ENCODE measurements around the gene MCTP1. TPM values are rescaled to one million over a fixed set of nuclear protein-coding genes. Genes with fewer than 3 reads are reported as not detected.

Gene MCTP1
- polyA plus RNA-seq, 1 donor from 2014 or later = 1.9 TPM

- Histone ChIP-seq H3K4me3 (ENCODE audit: low read length) (no peak overlapping the region), H3K4me2 (ENCODE audit: low read length) (no peak overlapping the region), H3K9me2 (ENCODE audit: insufficient read depth, low read length) (no peaks in the 10 kb centered on the region), H3K9ac (ENCODE audit: low read length) (no peak overlapping the region), H3K79me2 (replicated peaks; ENCODE audit: insufficient read depth, low read length) (no peaks in the 10 kb centered on the region), H3K9me3 (ENCODE audit: low read length) (no peaks in the 10 kb centered on the region), H2AFZ (ENCODE audit: low read depth, low read length) (no peak overlapping the region), H3F3A (ENCODE audit: insufficient read depth, low read length, poor library complexity, severe bottlenecking) (no peaks in the 10 kb centered on the region), H4K20me1 (ENCODE audit: insufficient read depth) (no peaks in the 10 kb centered on the region), H3K27ac (ENCODE audit: low read length) (no peak overlapping the region), H3K36me3 (ENCODE audit: insufficient read depth, low read length) (no peaks in the 10 kb centered on the region), H3K27me3 (ENCODE audit: insufficient read depth, low read depth, low read length) (no peaks in the 10 kb centered on the region)
- no peak for TF ChIP-seq EP300 (conservative IDR thresholded peaks at IDR 0.05; ENCODE audit: poor library complexity, severe bottlenecking)
- TF ChIP-seq POLR2AphosphoS5 (IDR thresholded peaks at IDR 0.05) = no peak
- TF ChIP-seq TAF1 (IDR thresholded peaks at IDR 0.05; ENCODE audit: low read depth) = no peak
These were observed 129.0 kb downstream of the MCTP1 start for GRCh38 chr5:95155888-95156287.

GRCh38 chr5:95153511-95153910 lies 131.4 kb downstream of the MCTP1 start:
- Histone ChIP-seq H3K27ac (ENCODE audit: low read length) (no peak overlapping the region), H3K36me3 (ENCODE audit: insufficient read depth, low read length) (no peaks in the 10 kb centered on the region), H3K9me2 (ENCODE audit: insufficient read depth, low read length) (no peaks in the 10 kb centered on the region), H3K79me2 (replicated peaks; ENCODE audit: insufficient read depth, low read length) (no peaks in the 10 kb centered on the region), H2AFZ (ENCODE audit: low read depth, low read length) (no peak overlapping the region), H3K4me2 (ENCODE audit: low read length) (no peak overlapping the region), H3K27me3 (ENCODE audit: insufficient read depth, low read depth, low read length) (no peaks in the 10 kb centered on the region), H4K20me1 (ENCODE audit: insufficient read depth) (no peaks in the 10 kb centered on the region), H3F3A (ENCODE audit: insufficient read depth, low read length, poor library complexity, severe bottlenecking) (no peaks in the 10 kb centered on the region), H3K4me3 (ENCODE audit: low read length) (no peak overlapping the region), H3K9ac (ENCODE audit: low read length) (no peak overlapping the region), H3K9me3 (ENCODE audit: low read length) (no peaks in the 10 kb centered on the region)
- TF ChIP-seq POLR2AphosphoS5 (IDR thresholded peaks at IDR 0.05) (no peak), MXI1 (conservative IDR thresholded peaks at IDR 0.05; ENCODE audit: poor library complexity, severe bottlenecking) (no peak), EP300 (conservative IDR thresholded peaks at IDR 0.05; ENCODE audit: poor library complexity, severe bottlenecking) (no peak), SMC3 (conservative IDR thresholded peaks at IDR 0.05; ENCODE audit: poor library complexity) (no peak), EZH2 (IDR thresholded peaks at IDR 0.05; ENCODE audit: borderline replicate concordance, insufficient read depth, low read length, poor library complexity, severe bottlenecking) (no peak), RAD21 (conservative IDR thresholded peaks at IDR 0.05) (no peak)
- TF ChIP-seq, protein P1, sequence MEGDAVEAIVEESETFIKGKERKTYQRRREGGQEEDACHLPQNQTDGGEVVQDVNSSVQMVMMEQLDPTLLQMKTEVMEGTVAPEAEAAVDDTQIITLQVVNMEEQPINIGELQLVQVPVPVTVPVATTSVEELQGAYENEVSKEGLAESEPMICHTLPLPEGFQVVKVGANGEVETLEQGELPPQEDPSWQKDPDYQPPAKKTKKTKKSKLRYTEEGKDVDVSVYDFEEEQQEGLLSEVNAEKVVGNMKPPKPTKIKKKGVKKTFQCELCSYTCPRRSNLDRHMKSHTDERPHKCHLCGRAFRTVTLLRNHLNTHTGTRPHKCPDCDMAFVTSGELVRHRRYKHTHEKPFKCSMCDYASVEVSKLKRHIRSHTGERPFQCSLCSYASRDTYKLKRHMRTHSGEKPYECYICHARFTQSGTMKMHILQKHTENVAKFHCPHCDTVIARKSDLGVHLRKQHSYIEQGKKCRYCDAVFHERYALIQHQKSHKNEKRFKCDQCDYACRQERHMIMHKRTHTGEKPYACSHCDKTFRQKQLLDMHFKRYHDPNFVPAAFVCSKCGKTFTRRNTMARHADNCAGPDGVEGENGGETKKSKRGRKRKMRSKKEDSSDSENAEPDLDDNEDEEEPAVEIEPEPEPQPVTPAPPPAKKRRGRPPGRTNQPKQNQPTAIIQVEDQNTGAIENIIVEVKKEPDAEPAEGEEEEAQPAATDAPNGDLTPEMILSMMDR (IDR thresholded peaks at IDR 0.05; ENCODE audit: poor library complexity, severe bottlenecking) = no peak

- H3K27me3 ChIP-seq (ENCODE audit: insufficient read depth, low read depth, low read length) = no peaks in the 10 kb centered on the region
- H4K20me1 ChIP-seq (ENCODE audit: insufficient read depth) = no peaks in the 10 kb centered on the region
- no peak overlapping the region for H2AFZ ChIP-seq (ENCODE audit: low read depth, low read length)
- no peak overlapping the region for H3K27ac ChIP-seq (ENCODE audit: low read length)
- no peaks in the 10 kb centered on the region for H3K9me3 ChIP-seq (ENCODE audit: low read length)
- no peak for TF ChIP-seq EZH2 (IDR thresholded peaks at IDR 0.05; ENCODE audit: borderline replicate concordance, insufficient read depth, low read length, poor library complexity, severe bottlenecking)
- TF ChIP-seq EP300 (conservative IDR thresholded peaks at IDR 0.05; ENCODE audit: poor library complexity, severe bottlenecking) = no peak
- TF ChIP-seq, protein P1 (IDR thresholded peaks at IDR 0.05; ENCODE audit: poor library complexity, severe bottlenecking) = no peak
- TF ChIP-seq SMC3 (conservative IDR thresholded peaks at IDR 0.05; ENCODE audit: poor library complexity) = no peak
- H3K9ac ChIP-seq (ENCODE audit: low read length) = no peak overlapping the region
- H3F3A ChIP-seq (ENCODE audit: insufficient read depth, low read length, poor library complexity, severe bottlenecking) = no peaks in the 10 kb centered on the region
- no peaks in the 10 kb centered on the region for H3K9me2 ChIP-seq (ENCODE audit: insufficient read depth, low read length)
- H3K4me2 ChIP-seq (ENCODE audit: low read length) = no peak overlapping the region
- H3K79me2 ChIP-seq (replicated peaks; ENCODE audit: insufficient read depth, low read length) = no peaks in the 10 kb centered on the region
- H3K36me3 ChIP-seq (ENCODE audit: insufficient read depth, low read length) = no peaks in the 10 kb centered on the region
- no peak overlapping the region for H3K4me3 ChIP-seq (ENCODE audit: low read length)
These were observed 132.4 kb downstream of the MCTP1 start for GRCh38 chr5:95152535-95152934.

All from neural cell (in vitro differentiated cells).